A673 (cell line): ENCODE data around the gene CAMSAP1.

ENCODE experiments used
- EZH2 ChIP-seq: fragments of 200-600 bp; sonication (generic); IDR thresholded peaks from 2 replicates; pipeline ENCODE4 v1.6.1; 2017; ENCODE audit warnings: borderline replicate concordance, low read depth, mild to moderate bottlenecking, mixed read lengths, antibody characterized with exemption, low read length; ENCODE audit not compliant: poor library complexity, severe bottlenecking
- TF ChIP-seq, protein P1 (sequence below): fragments of 300-800, 200-600 bp; sonication (generic); conservative IDR thresholded peaks from 2 replicates; pipeline ENCODE4 v1.5.1; 2017; ENCODE audit warnings: low read depth, mild to moderate bottlenecking, antibody characterized with exemption, low read length, moderate library complexity, mixed read lengths

DNA sequence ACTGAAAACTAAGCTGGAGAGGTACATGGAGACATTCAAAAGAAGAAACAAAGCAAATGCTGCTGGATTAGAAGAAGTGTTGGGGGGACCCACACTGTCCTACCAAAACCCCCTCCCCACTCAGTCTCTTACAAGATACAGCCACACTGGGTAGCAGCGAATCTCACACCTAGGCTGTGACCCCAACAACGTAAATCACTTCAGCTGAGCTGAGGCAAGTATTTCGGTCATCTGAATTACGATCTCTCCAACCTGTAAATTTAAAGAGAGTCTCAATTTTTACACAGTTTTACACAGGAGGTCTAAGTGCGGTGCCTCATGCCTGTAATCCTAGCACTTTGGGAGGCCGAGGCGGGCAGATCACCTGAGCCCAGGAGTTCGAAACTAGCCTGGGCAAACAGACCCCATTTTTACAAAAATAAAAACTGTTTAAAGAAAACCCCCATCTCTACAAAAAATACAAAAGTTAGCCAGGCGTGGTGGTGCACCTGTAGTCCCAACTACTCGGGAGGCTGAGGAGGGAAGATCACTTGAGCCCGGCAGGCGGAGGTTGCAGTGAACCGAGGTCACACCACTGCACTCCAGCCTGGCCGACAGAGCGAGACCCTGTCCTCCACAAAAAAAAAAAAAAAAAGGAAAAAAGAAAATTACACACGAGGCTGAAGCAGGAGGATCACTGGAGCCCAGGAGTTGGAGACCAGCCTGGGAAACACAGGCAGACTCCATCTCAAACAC lies 3.4 kb downstream of the CAMSAP1 start:
- TF ChIP-seq, protein P1, sequence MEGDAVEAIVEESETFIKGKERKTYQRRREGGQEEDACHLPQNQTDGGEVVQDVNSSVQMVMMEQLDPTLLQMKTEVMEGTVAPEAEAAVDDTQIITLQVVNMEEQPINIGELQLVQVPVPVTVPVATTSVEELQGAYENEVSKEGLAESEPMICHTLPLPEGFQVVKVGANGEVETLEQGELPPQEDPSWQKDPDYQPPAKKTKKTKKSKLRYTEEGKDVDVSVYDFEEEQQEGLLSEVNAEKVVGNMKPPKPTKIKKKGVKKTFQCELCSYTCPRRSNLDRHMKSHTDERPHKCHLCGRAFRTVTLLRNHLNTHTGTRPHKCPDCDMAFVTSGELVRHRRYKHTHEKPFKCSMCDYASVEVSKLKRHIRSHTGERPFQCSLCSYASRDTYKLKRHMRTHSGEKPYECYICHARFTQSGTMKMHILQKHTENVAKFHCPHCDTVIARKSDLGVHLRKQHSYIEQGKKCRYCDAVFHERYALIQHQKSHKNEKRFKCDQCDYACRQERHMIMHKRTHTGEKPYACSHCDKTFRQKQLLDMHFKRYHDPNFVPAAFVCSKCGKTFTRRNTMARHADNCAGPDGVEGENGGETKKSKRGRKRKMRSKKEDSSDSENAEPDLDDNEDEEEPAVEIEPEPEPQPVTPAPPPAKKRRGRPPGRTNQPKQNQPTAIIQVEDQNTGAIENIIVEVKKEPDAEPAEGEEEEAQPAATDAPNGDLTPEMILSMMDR, result no peak
- no peak for TF ChIP-seq EZH2
